K562 (cell line): ENCODE results near the gene LMAN2. TPM values are rescaled to one million over a fixed set of nuclear protein-coding genes. Genes with fewer than 3 reads are reported as not detected.

Experiments used
- BCL6 ChIP-seq: fragments of 250-450 bp; sonication (Bioruptor Pico); IDR thresholded peaks from 2 replicates; pipeline ENCODE4 v1.4.0; 2020
- DIDO1 ChIP-seq: fragments of 450-650 bp; IDR thresholded peaks from 2 replicates; pipeline ENCODE4 v1.6.1; 2016; ENCODE audit warnings: low read depth, missing biosample characterization, missing genetic modification characterization
- FOS ChIP-seq: IDR thresholded peaks from 3 replicates; pipeline ENCODE4 v1.6.1; 2011; ENCODE audit not compliant: insufficient read length; ENCODE audit errors: extremely low read depth
- FOXM1 ChIP-seq, 2 experiments: fragments of 450-650 bp in 1 of 2; sonication (generic) in 1 of 2; formaldehyde crosslinking in 1 of 2; IDR thresholded peaks; 2 replicates each; pipeline versions ENCODE4 v1.6.1 to v1.9.0; 2017 to 2022; ENCODE audit warnings: low read depth in 2 of 2, mild to moderate bottlenecking in 2 of 2, missing genetic modification reagents in 1 of 2, moderate library complexity in 1 of 2
- FOXP4 ChIP-seq: sonication (generic); formaldehyde crosslinking; IDR thresholded peaks from 2 replicates; pipeline ENCODE4 v1.8.0; 2022; ENCODE audit warnings: mild to moderate bottlenecking, missing genetic modification reagents, borderline replicate concordance
- KLF1 ChIP-seq: fragments of 450-650 bp; IDR thresholded peaks from 2 replicates; pipeline ENCODE4 v1.6.1; 2016; ENCODE audit warnings: missing genetic modification characterization, missing compliant biosample characterization
- KLF13 ChIP-seq: fragments of 450-650 bp; IDR thresholded peaks from 2 replicates; pipeline ENCODE4 v1.6.1; 2016; ENCODE audit warnings: missing genetic modification characterization, low read depth, mild to moderate bottlenecking, missing compliant biosample characterization, moderate library complexity, borderline replicate concordance
- MTA2 ChIP-seq: fragments of 450-650 bp; IDR thresholded peaks from 2 replicates; pipeline ENCODE4 v1.6.1; 2016; ENCODE audit warnings: low read depth
- NBN ChIP-seq: fragments of 450-650 bp; IDR thresholded peaks from 2 replicates; pipeline ENCODE4 v1.6.1; 2016; ENCODE audit warnings: low read depth, mild to moderate bottlenecking
- NELFE ChIP-seq: IDR thresholded peaks from 2 replicates; pipeline ENCODE4 v1.6.1; 2011; ENCODE audit warnings: mild to moderate bottlenecking; ENCODE audit not compliant: insufficient read depth, insufficient read length
- NFIC ChIP-seq: fragments of 450-650 bp; IDR thresholded peaks from 2 replicates; pipeline ENCODE4 v1.6.1; 2017; ENCODE audit warnings: mild to moderate bottlenecking, inconsistent platforms
- PCBP2 ChIP-seq: fragments of 200-400 bp; formaldehyde crosslinking; IDR thresholded peaks from 2 replicates; pipeline ENCODE4 v1.6.1; 2018; ENCODE audit warnings: low read length, low read depth, mild to moderate bottlenecking, moderate library complexity; ENCODE audit not compliant: poor library complexity, severe bottlenecking
- RCOR1 ChIP-seq, 2 experiments: IDR thresholded peaks; 2 replicates each; pipeline ENCODE4 v1.6.1; 2012; ENCODE audit warnings: low read depth in 2 of 2, low read length in 2 of 2, borderline replicate concordance in 1 of 2, improper control_type of control experiment in 1 of 2
- RFX7 ChIP-seq: fragments of 250-450 bp; sonication (Bioruptor Pico); IDR thresholded peaks from 2 replicates; pipeline ENCODE4 v1.5.1; 2021; ENCODE audit warnings: mild to moderate bottlenecking
- RNF2 ChIP-seq: sonication (generic); IDR thresholded peaks from 2 replicates; pipeline ENCODE4 v1.6.1; 2016
- SMARCB1 ChIP-seq: IDR thresholded peaks from 2 replicates; pipeline ENCODE4 v1.6.1; 2011; ENCODE audit warnings: improper control_type of control experiment, low read depth; ENCODE audit not compliant: insufficient read length
- SRSF3 ChIP-seq: fragments of 200-400 bp; formaldehyde crosslinking; IDR thresholded peaks from 2 replicates; pipeline ENCODE4 v1.6.1; 2016; ENCODE audit warnings: mild to moderate bottlenecking, low read length, moderate library complexity; ENCODE audit not compliant: insufficient read depth
- STAG1 ChIP-seq: sonication (generic); formaldehyde crosslinking; IDR thresholded peaks from 2 replicates; pipeline ENCODE4 v1.5.0; 2020; ENCODE audit warnings: missing genetic modification reagents, borderline replicate concordance
- TBP ChIP-seq: optimal IDR thresholded peaks from 2 replicates; pipeline ENCODE3; 2011; ENCODE audit warnings: low read depth, low read length, improper control_type of control experiment
- USF2 ChIP-seq: sonication (generic); formaldehyde crosslinking; IDR thresholded peaks from 2 replicates; pipeline ENCODE4 v1.5.0; 2020; ENCODE audit warnings: missing genetic modification reagents
- VEZF1 ChIP-seq: fragments of 200-800 bp; sonication (Bioruptor generic); IDR thresholded peaks from 2 replicates; pipeline ENCODE4 v1.6.1; 2017; ENCODE audit warnings: missing genetic modification characterization, missing compliant biosample characterization
- YBX1 ChIP-seq: fragments of 450-650 bp; IDR thresholded peaks from 2 replicates; pipeline ENCODE4 v1.7.1; 2016; ENCODE audit warnings: mild to moderate bottlenecking
- ZNF445 ChIP-seq: fragments of 250-450 bp; sonication (Bioruptor Pico); IDR thresholded peaks from 2 replicates; pipeline ENCODE4 v1.4.0; 2020; ENCODE audit warnings: low read depth, mild to moderate bottlenecking, moderate library complexity
- ZNF766 ChIP-seq: fragments of 200-800 bp; sonication (Bioruptor generic); conservative IDR thresholded peaks from 2 replicates; pipeline ENCODE4 v1.6.1; 2016; ENCODE audit warnings: missing genetic modification characterization, missing compliant biosample characterization
- polyA plus RNA-seq, 8 experiments: library from polyadenylated mRNA; depleted of rRNA in 4 of 8; stranded (reverse) in 5 of 8; unstranded in 3 of 8; fragments of >200 nt; fragmentation: Nextera tagmentation in 2 of 8; fragmentation: Illumina TruSeq in 1 of 8; extraction: Ambion mirVana in 2 of 8; extraction: Trizol in 1 of 8; gene quantifications; 2 replicates each; pipeline versions ENCODE4 v1.2.1 to v1.2.3, GENCODE V29; 2011 to 2014; ENCODE audit warnings: inconsistent platforms in 1 of 8, missing spikeins in 1 of 8
- total RNA-seq, 7 experiments: library from RNA; depleted of rRNA in 6 of 7; stranded (reverse); fragments of >200 nt in 6 of 7; fragmentation: Illumina TruSeq in 2 of 7; extraction: Trizol in 2 of 7; gene quantifications; 2 replicates each; pipeline versions ENCODE4 v1.2.1 to v1.2.3, GENCODE V29; 2011 to 2021; ENCODE audit warnings: low replicate concordance in 1 of 7

The LMAN2 gene
- total and polyA plus RNA-seq, 9 of the 15 experiments (the other 6 are each of a cell fraction or from before 2014, with no cell fraction given), result 2.7 to 254 (median 136) TPM

GRCh38 chr5:177362610-177363507 is 11.4 kb upstream of the LMAN2 start (continued):
- TF ChIP-seq SMARCB1 (no peak), RFX7 (CRISPR knock-in tag) (no peak), KLF1 (tag) (no peak), BCL6 (CRISPR knock-in tag) (no peak), NELFE (no peak), PCBP2 (no peak), NBN (no peak), DIDO1 (tag) (no peak), ZNF445 (CRISPR knock-in tag) (no peak), MTA2 (0 out of 2 replicates have a peak, but pooled peaks have one; percentile 6), USF2 (CRISPR knock-in tag) (no peak), FOXM1 (IDR thresholded peaks at IDR 0.05; ENCODE audit: low read depth) (no peak), FOXM1 (CRISPR knock-in tag; IDR thresholded peaks at IDR 0.05; ENCODE audit: low read depth) (0 out of 2 replicates have a peak, but pooled peaks have one; percentile 38), KLF13 (no peak), FOS (no peak), ZNF766 (CRISPR knock-in tag) (no peak), NFIC (0 out of 2 replicates have a peak, but pooled peaks have one; percentile 15), STAG1 (CRISPR knock-in tag) (no peak), VEZF1 (CRISPR knock-in tag) (peak; percentile 93), FOXP4 (CRISPR knock-in tag) (no peak), YBX1 (no peak), RNF2 (no peak), TBP (no peak), RCOR1 (IDR thresholded peaks at IDR 0.05; ENCODE audit: borderline replicate concordance in 1 of 2, low read depth in 2 of 2, low read length in 2 of 2) (0 out of 4 replicates have a peak, but pooled peaks of 1 of the 2 experiments have one; percentile 46), SRSF3 (no peak)
